Panc1 (cell line): ENCODE results near the gene TBC1D21. TPM values are rescaled to one million over a fixed set of nuclear protein-coding genes. Genes with fewer than 3 reads are reported as not detected.

Experiments used
- ATAC-seq: fragments of 200-7000 bp; cut with Tn5 transposase; 2 replicates; pipeline ENCODE4 v1.9.1; 2020; ENCODE audit warnings: mild to moderate bottlenecking, moderate library complexity
- BruUV-seq: library from RNA; stranded (reverse); fragments of 400-500 nt; replicated peaks from 2 replicates; lab custom pipeline; 2021; lab: Mats Ljungman, UMichigan
- CTCF ChIA-PET: fragments of 300-600 bp; sonication (Branson Sonifier 250); formaldehyde crosslinking; loops from one replicate; lab custom pipeline; 2022; ENCODE audit warnings: antibody characterized with exemption; lab: Charles Lee
- POLR2A ChIA-PET: fragments of 300-600 bp; sonication (Branson Sonifier 250); formaldehyde crosslinking; loops from one replicate; lab custom pipeline; 2022; ENCODE audit warnings: antibody characterized with exemption; lab: Charles Lee
- DNase-seq: peaks from one replicate; pipeline ENCODE4 v3.0.0-alpha.2; 2010; ENCODE audit warnings: low read depth, low spot score
- H3K27ac ChIP-seq: 2 replicates; pipeline ENCODE4 v1.5.1; 2011; ENCODE audit warnings: mild to moderate bottlenecking, low read length, inconsistent platforms
- H3K27me3 ChIP-seq: fragments of 200-500 bp; sonication (Bioruptor generic); 2 replicates; pipeline ENCODE4 v1.6.0; 2014; ENCODE audit warnings: low read length, inconsistent platforms; ENCODE audit not compliant: control insufficient read depth, insufficient read depth
- H3K36me3 ChIP-seq: fragments of 200-500 bp; sonication (Bioruptor generic); 2 replicates; pipeline ENCODE4 v1.5.1; 2014; ENCODE audit warnings: inconsistent platforms, mild to moderate bottlenecking, low read length, moderate library complexity; ENCODE audit not compliant: control insufficient read depth, insufficient read depth
- H3K4me1 ChIP-seq: 2 replicates; pipeline ENCODE4 v1.5.1; 2011; ENCODE audit warnings: inconsistent platforms, mild to moderate bottlenecking, low read length, moderate library complexity; ENCODE audit not compliant: control insufficient read depth, insufficient read depth
- H3K4me3 ChIP-seq, 2 experiments: 2 replicates each; pipeline ENCODE4 v1.5.1; 2011 to 2012; ENCODE audit warnings: low read depth in 2 of 2, low read length in 2 of 2, mild to moderate bottlenecking in 2 of 2, inconsistent platforms in 1 of 2, moderate library complexity in 1 of 2
- H3K9me3 ChIP-seq: fragments of 200-500 bp; sonication (Bioruptor generic); 2 replicates; pipeline ENCODE4 v1.5.1; 2014; ENCODE audit warnings: low read depth, mild to moderate bottlenecking, inconsistent platforms, low read length, moderate library complexity; ENCODE audit not compliant: control insufficient read depth, insufficient read depth
- CTCF ChIP-seq: fragments of 450-650 bp; IDR thresholded peaks from 2 replicates; pipeline ENCODE4 v1.5.1; 2017; ENCODE audit warnings: mild to moderate bottlenecking
- POLR2AphosphoS5 ChIP-seq: IDR thresholded peaks from 2 replicates; pipeline ENCODE4 v1.6.1; 2012; ENCODE audit warnings: mild to moderate bottlenecking, low read depth, low read length, moderate library complexity
- REST ChIP-seq, 2 experiments: IDR thresholded peaks; 2 replicates each; pipeline ENCODE4 v1.6.1; 2011 to 2012; ENCODE audit warnings: low read depth in 2 of 2, control low read depth in 1 of 2, low read length in 1 of 2, mild to moderate bottlenecking in 1 of 2, moderate library complexity in 1 of 2; ENCODE audit not compliant: insufficient read depth in 1 of 2
- SIN3A ChIP-seq: IDR thresholded peaks from 2 replicates; pipeline ENCODE4 v1.6.1; 2012; ENCODE audit warnings: low read depth, mild to moderate bottlenecking, low read length, moderate library complexity, borderline replicate concordance; ENCODE audit not compliant: insufficient read depth
- TCF7L2 ChIP-seq: IDR thresholded peaks from 2 replicates; pipeline ENCODE4 v1.6.1; 2011; ENCODE audit warnings: mild to moderate bottlenecking, low read depth, low read length, inconsistent platforms
- in situ Hi-C: cut with HindIII; loops from 2 replicates; pipeline ENCODE4 v1.10.0; 2016; ENCODE audit warnings: low sequenced_read_pairs, low pct_unique_long_range_greater_than_20kb
- intact Hi-C: fragments of 100-400 bp; cut with micrococcal nuclease; formaldehyde crosslinking; loops from one replicate; pipeline ENCODE4 v1.10.0; 2022; ENCODE audit not compliant: unreplicated experiment
- total RNA-seq: library from RNA; stranded (reverse); gene quantifications from one replicate; pipeline ENCODE4 v1.2.1, GENCODE V29; 2021; ENCODE audit not compliant: unreplicated experiment

TBC1D21 gene
- total RNA-seq, 1 experiment from 2014 or later, result not detected

GRCh38 chr15:73936588-73937290 is 63.4 kb downstream of the TBC1D21 start:
- H3K27ac ChIP-seq, result no peak overlapping the region

GRCh38 chr15:73937296-73937695 is 63.9 kb downstream of the TBC1D21 start:
- no peaks in the 10 kb centered on the region for H3K36me3 ChIP-seq
- H3K4me3 ChIP-seq, result no peak overlapping the region
- intact Hi-C loops (no loop called here), in situ Hi-C loops (no loop called here)
- no peaks in the 10 kb centered on the region for H3K27me3 ChIP-seq
- CTCF ChIA-PET, result no interaction called here
- POLR2A ChIA-PET, result no interaction called here
- ATAC-seq (no peak), DNase-seq (no peak)
- H3K4me1 ChIP-seq, result no peaks in the 10 kb centered on the region
- H3K9me3 ChIP-seq, result no peaks in the 10 kb centered on the region
- no TSS peak for BruUV-seq
- no peak overlapping the region for H3K27ac ChIP-seq
- TF ChIP-seq TCF7L2, result no peak
- no peak for TF ChIP-seq REST (IDR thresholded peaks at IDR 0.05; ENCODE audit: insufficient read depth in 1 of 2, low read depth in 2 of 2, low read length in 1 of 2)
- no peak for TF ChIP-seq POLR2AphosphoS5

More at GRCh38 chr15:73936588-73937290, 63.4 kb downstream of the TBC1D21 start:
- BruUV-seq, result no TSS peak
- intact Hi-C loops, result no loop called here
- no peaks in the 10 kb centered on the region for H3K9me3 ChIP-seq
- DNase-seq, result no peak
- no peak overlapping the region for H3K4me3 ChIP-seq
- no peak for TF ChIP-seq TCF7L2
- no peak for TF ChIP-seq POLR2AphosphoS5
- no peak for TF ChIP-seq REST (IDR thresholded peaks at IDR 0.05; ENCODE audit: insufficient read depth in 1 of 2, low read depth in 2 of 2, low read length in 1 of 2)
- TF ChIP-seq CTCF, result no peak
- TF ChIP-seq SIN3A, result no peak
- ChIA-PET CTCF (interaction anchor here (0.7 to 1.3 kb wide), 2 partner anchors 14 to 619 kb away, joined by 5 to 12 read pairs; no protein-coding TSS in a partner anchor), POLR2A (no interaction called here)
- ATAC-seq, result no peak
- no peaks in the 10 kb centered on the region for H3K36me3 ChIP-seq
- H3K4me1 ChIP-seq, result no peaks in the 10 kb centered on the region
- in situ Hi-C loops, result no loop called here
- no peaks in the 10 kb centered on the region for H3K27me3 ChIP-seq
